ENCODE measurements around the gene NXN. TPM values are rescaled to one million over a fixed set of nuclear protein-coding genes. Genes with fewer than 3 reads are reported as not detected.
"Not testable (repeated sequence)": the region's sequence is repeated elsewhere in the genome, so short reads cannot be mapped to it uniquely, and the experiment has no call there.

Gene NXN
- total RNA-seq, 1 experiment from 2014 or later, result 57.3 TPM

- DNase-seq (ENCODE audit: unreplicated experiment), result no peak
- H3K9me3 Mint-ChIP-seq (ENCODE audit: unreplicated experiment), result no peaks in the 10 kb centered on the region
- H3K4me1 Mint-ChIP-seq (ENCODE audit: insufficient read depth, unreplicated experiment), result no peaks in the 10 kb centered on the region
- TF ChIP-seq CTCF (IDR thresholded peaks at IDR 0.05; ENCODE audit: unreplicated experiment), result no peak
- H3K27ac Mint-ChIP-seq (ENCODE audit: low read depth, unreplicated experiment), result no peak overlapping the region
- ChIA-PET POLR2A (no interaction called here), CTCF (no interaction called here)
- intact Hi-C loops (cut with micrococcal nuclease), result no loop called here
- no peak overlapping the region for H3K4me3 Mint-ChIP-seq (ENCODE audit: unreplicated experiment)
- peaks cover 9% of the 10 kb centered on the region for H3K36me3 Mint-ChIP-seq (ENCODE audit: insufficient read depth, unreplicated experiment)
- no TSS peak for BruUV-seq (replicated peaks)
- no peaks in the 10 kb centered on the region for H3K27me3 Mint-ChIP-seq (ENCODE audit: insufficient read depth, unreplicated experiment)
Measured at GRCh38 chr17:835263-835662, 144.3 kb downstream of the NXN start.

- TF ChIP-seq CTCF (IDR thresholded peaks at IDR 0.05; ENCODE audit: unreplicated experiment), result no peak
- CTCF ChIA-PET, result no interaction called here
- POLR2A ChIA-PET, result no interaction called here
- H3K27ac Mint-ChIP-seq (ENCODE audit: low read depth, unreplicated experiment), result no peak overlapping the region
- no peaks in the 10 kb centered on the region for H3K9me3 Mint-ChIP-seq (ENCODE audit: unreplicated experiment)
- intact Hi-C loops (cut with micrococcal nuclease), result no loop called here
- no peak overlapping the region for H3K4me3 Mint-ChIP-seq (ENCODE audit: unreplicated experiment)
- peaks cover 9% of the 10 kb centered on the region for H3K36me3 Mint-ChIP-seq (ENCODE audit: insufficient read depth, unreplicated experiment)
- H3K27me3 Mint-ChIP-seq (ENCODE audit: insufficient read depth, unreplicated experiment), result no peaks in the 10 kb centered on the region
- BruUV-seq (replicated peaks), result no TSS peak
- H3K4me1 Mint-ChIP-seq (ENCODE audit: insufficient read depth, unreplicated experiment), result no peaks in the 10 kb centered on the region
- no peak for DNase-seq (ENCODE audit: unreplicated experiment)
Measured at GRCh38 chr17:834136-834535, 145.4 kb downstream of the NXN start.

GRCh38 chr17:830950-831349 is 148.6 kb downstream of the NXN start:
- peaks cover 4% of the 10 kb centered on the region for H3K36me3 Mint-ChIP-seq (ENCODE audit: insufficient read depth, unreplicated experiment)
- no peaks in the 10 kb centered on the region for H3K9me3 Mint-ChIP-seq (ENCODE audit: unreplicated experiment)
- no TSS peak for BruUV-seq (replicated peaks)
- no peaks in the 10 kb centered on the region for H3K4me1 Mint-ChIP-seq (ENCODE audit: insufficient read depth, unreplicated experiment)
- ChIA-PET POLR2A (no interaction called here), CTCF (no interaction called here)
- no peak for DNase-seq (ENCODE audit: unreplicated experiment)
- no peak overlapping the region for H3K4me3 Mint-ChIP-seq (ENCODE audit: unreplicated experiment)
- H3K27me3 Mint-ChIP-seq (ENCODE audit: insufficient read depth, unreplicated experiment), result no peaks in the 10 kb centered on the region
- intact Hi-C loops (cut with micrococcal nuclease), result no loop called here
- no peak for TF ChIP-seq CTCF (IDR thresholded peaks at IDR 0.05; ENCODE audit: unreplicated experiment)
- no peak overlapping the region for H3K27ac Mint-ChIP-seq (ENCODE audit: low read depth, unreplicated experiment)

GRCh38 chr17:830381-830780 is 149.2 kb downstream of the NXN start:
- CTCF ChIA-PET, result no interaction called here
- H3K9me3 Mint-ChIP-seq (ENCODE audit: unreplicated experiment), result no peaks in the 10 kb centered on the region
- DNase-seq (ENCODE audit: unreplicated experiment), result no peak
- intact Hi-C loops (cut with micrococcal nuclease), result no loop called here
- H3K27ac Mint-ChIP-seq (ENCODE audit: low read depth, unreplicated experiment), result no peak overlapping the region
- POLR2A ChIA-PET, result no interaction called here
- H3K36me3 Mint-ChIP-seq (ENCODE audit: insufficient read depth, unreplicated experiment), result peaks cover 4% of the 10 kb centered on the region
- no TSS peak for BruUV-seq (replicated peaks)
- no peak overlapping the region for H3K4me3 Mint-ChIP-seq (ENCODE audit: unreplicated experiment)
- TF ChIP-seq CTCF (IDR thresholded peaks at IDR 0.05; ENCODE audit: unreplicated experiment), result no peak
- no peaks in the 10 kb centered on the region for H3K4me1 Mint-ChIP-seq (ENCODE audit: insufficient read depth, unreplicated experiment)
- no peaks in the 10 kb centered on the region for H3K27me3 Mint-ChIP-seq (ENCODE audit: insufficient read depth, unreplicated experiment)

GRCh38 chr17:829614-830013 is 150.0 kb downstream of the NXN start:
- intact Hi-C loops (cut with micrococcal nuclease); CTCF ChIA-PET: not testable (repeated sequence)

More at GRCh38 chr17:829614-830013, 150.0 kb downstream of the NXN start:
- H3K9me3 Mint-ChIP-seq (ENCODE audit: unreplicated experiment); H3K36me3 Mint-ChIP-seq (ENCODE audit: insufficient read depth, unreplicated experiment); BruUV-seq (replicated peaks); H3K4me1 Mint-ChIP-seq (ENCODE audit: insufficient read depth, unreplicated experiment); DNase-seq (ENCODE audit: unreplicated experiment); H3K4me3 Mint-ChIP-seq (ENCODE audit: unreplicated experiment); H3K27ac Mint-ChIP-seq (ENCODE audit: low read depth, unreplicated experiment); H3K27me3 Mint-ChIP-seq (ENCODE audit: insufficient read depth, unreplicated experiment); POLR2A ChIA-PET: not testable (repeated sequence)
